ENCODE data around the gene COG2. TPM values are rescaled to one million over a fixed set of nuclear protein-coding genes. Genes with fewer than 3 reads are reported as not detected.

COG2 gene
- total RNA-seq, 1 experiment from 2014 or later: 21.5 TPM

DNA sequence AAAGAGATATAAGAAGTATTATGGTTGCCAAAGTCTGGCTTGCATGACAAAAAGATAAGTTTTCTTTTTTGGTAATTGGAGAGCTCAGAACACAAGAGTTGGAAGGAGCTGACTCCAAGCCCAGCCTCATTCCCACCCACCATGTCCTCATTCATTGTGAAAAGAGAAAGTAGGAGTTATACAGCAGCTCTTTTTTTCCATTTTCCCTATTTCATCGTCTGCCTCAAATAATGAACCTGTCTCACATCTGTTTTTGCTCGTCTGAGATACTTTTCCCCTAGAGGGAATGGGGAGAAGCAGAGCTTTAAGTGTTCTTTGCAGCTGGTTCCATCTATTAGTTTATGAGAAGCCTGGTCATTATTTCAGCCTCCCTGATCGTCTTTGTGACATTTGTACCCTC is 36.9 kb downstream of the COG2 start:
- intact Hi-C loops (cut with micrococcal nuclease; ENCODE audit: unreplicated experiment): no loop called here
- BruUV-seq (replicated peaks): no TSS peak
- H3K9me2 ChIP-seq (ENCODE audit: insufficient read depth): no peaks in the 10 kb centered on the region
- no peak for TF ChIP-seq EZH2 (IDR thresholded peaks at IDR 0.05; ENCODE audit: low read depth)
- TF ChIP-seq, protein P1, sequence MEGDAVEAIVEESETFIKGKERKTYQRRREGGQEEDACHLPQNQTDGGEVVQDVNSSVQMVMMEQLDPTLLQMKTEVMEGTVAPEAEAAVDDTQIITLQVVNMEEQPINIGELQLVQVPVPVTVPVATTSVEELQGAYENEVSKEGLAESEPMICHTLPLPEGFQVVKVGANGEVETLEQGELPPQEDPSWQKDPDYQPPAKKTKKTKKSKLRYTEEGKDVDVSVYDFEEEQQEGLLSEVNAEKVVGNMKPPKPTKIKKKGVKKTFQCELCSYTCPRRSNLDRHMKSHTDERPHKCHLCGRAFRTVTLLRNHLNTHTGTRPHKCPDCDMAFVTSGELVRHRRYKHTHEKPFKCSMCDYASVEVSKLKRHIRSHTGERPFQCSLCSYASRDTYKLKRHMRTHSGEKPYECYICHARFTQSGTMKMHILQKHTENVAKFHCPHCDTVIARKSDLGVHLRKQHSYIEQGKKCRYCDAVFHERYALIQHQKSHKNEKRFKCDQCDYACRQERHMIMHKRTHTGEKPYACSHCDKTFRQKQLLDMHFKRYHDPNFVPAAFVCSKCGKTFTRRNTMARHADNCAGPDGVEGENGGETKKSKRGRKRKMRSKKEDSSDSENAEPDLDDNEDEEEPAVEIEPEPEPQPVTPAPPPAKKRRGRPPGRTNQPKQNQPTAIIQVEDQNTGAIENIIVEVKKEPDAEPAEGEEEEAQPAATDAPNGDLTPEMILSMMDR (conservative IDR thresholded peaks at IDR 0.05): no peak
- no peak overlapping the region for H2AFZ ChIP-seq
- H3K4me2 ChIP-seq: no peak overlapping the region
- no peaks in the 10 kb centered on the region for H4K20me1 ChIP-seq (ENCODE audit: insufficient read depth)
- H3K9me3 ChIP-seq (ENCODE audit: insufficient read depth, low read depth): no peaks in the 10 kb centered on the region
- H3K79me2 ChIP-seq (ENCODE audit: low read depth): no peaks in the 10 kb centered on the region
- no peak overlapping the region for H3K4me3 ChIP-seq
- peaks cover 24% of the 10 kb centered on the region for H3F3A ChIP-seq (ENCODE audit: insufficient read depth, low read depth)
- peaks cover 33% of the 10 kb centered on the region for H3K4me1 ChIP-seq (replicated peaks; ENCODE audit: insufficient read depth)
- no peaks in the 10 kb centered on the region for H3K27me3 ChIP-seq (ENCODE audit: insufficient read depth, low read depth)
- ChIA-PET CTCF (interaction anchor here (0.6 kb wide), 2 partner anchors 13 to 34 kb away, joined by 3 read pairs; partner anchors contain the start of gene AGT), POLR2A (ENCODE audit: unreplicated experiment) (no interaction called here)
- no peak overlapping the region for H3K27ac ChIP-seq
- no peak for DNase-seq
- peaks cover 12% of the 10 kb centered on the region for H3K36me3 ChIP-seq (ENCODE audit: low read depth)

DNA sequence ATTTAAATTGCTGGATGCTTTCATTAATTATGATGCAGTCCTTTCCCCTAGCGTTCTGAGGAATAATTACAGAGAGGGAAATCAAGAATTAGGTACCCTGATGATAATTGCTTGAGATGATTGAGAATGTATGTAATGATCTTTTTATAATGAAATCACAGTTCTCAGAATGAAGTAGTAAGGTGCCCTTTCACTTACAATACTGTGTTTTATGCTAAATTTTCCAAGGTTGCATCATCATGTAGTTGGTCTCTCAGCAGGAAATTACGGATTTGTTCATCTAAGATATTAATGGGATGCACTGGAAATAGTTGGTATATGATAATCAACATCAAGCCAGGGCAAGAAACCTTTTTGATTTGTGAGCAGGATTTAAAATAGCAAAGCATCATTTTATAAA is 37.5 kb downstream of the COG2 start:
- Histone ChIP-seq H3K4me3 (no peak overlapping the region), H3K9me3 (ENCODE audit: insufficient read depth, low read depth) (no peaks in the 10 kb centered on the region), H3K79me2 (ENCODE audit: low read depth) (no peaks in the 10 kb centered on the region), H3K36me3 (ENCODE audit: low read depth) (peaks cover 13% of the 10 kb centered on the region), H2AFZ (no peak overlapping the region), H3K9me2 (ENCODE audit: insufficient read depth) (no peaks in the 10 kb centered on the region), H3F3A (ENCODE audit: insufficient read depth, low read depth) (peaks cover 29% of the 10 kb centered on the region), H4K20me1 (ENCODE audit: insufficient read depth) (peaks cover 4% of the 10 kb centered on the region; the same call in 1 of the 2 replicates), H3K27ac (no peak overlapping the region), H3K4me1 (replicated peaks; ENCODE audit: insufficient read depth) (peaks cover 40% of the 10 kb centered on the region), H3K4me2 (no peak overlapping the region), H3K27me3 (ENCODE audit: insufficient read depth, low read depth) (no peaks in the 10 kb centered on the region)
- BruUV-seq (replicated peaks): no TSS peak
- DNase-seq: no peak
- ChIA-PET POLR2A (ENCODE audit: unreplicated experiment) (no interaction called here), CTCF (no interaction called here)
- TF ChIP-seq EZH2 (IDR thresholded peaks at IDR 0.05; ENCODE audit: low read depth): no peak
- TF ChIP-seq, protein P1 (conservative IDR thresholded peaks at IDR 0.05): no peak
- intact Hi-C loops (cut with micrococcal nuclease; ENCODE audit: unreplicated experiment): loop anchor here (2.0 to 5.0 kb wide), 3 partner anchors 87 to 299 kb away; partner anchors contain the start of genes ARV1 and TTC13

DNA sequence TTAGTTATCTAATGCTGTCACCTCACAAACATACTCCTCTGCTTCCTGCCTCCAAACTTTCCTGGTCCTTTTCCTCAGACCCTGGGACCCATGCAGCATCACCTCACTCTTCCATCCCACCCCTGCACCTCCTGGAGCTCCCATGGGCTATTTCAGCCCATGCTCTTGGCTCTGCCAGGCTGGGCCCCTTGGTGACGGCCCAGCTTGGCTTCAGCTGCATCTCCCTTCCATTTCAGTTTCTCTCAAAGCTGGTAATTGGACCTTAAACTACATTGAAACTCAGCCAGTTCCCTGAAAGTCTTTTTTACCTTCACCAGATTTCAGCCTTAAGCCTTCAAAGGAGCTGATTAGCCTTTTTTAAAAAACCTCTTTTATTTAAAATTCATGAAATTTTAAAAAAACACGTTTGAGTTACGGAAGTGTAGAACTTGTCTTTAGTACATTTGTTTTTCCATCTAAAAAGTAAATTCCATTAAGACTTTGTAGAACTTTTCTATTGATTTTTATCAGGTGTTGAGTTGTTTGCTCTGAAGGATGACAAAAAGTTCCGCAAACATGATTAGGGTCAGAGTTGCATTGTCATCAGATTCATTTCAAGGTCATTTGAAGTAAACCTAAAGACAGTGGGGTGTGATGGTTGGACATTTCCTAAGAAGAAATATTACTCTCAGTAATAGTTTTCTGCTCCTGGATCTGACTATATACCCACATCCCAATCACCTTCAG is 38.2 kb downstream of the COG2 start:
- BruUV-seq (replicated peaks): no TSS peak
- Histone ChIP-seq H3K4me2 (no peak overlapping the region), H3K9me3 (ENCODE audit: insufficient read depth, low read depth) (no peaks in the 10 kb centered on the region), H3F3A (ENCODE audit: insufficient read depth, low read depth) (peaks cover 34% of the 10 kb centered on the region), H3K4me3 (no peak overlapping the region), H3K27me3 (ENCODE audit: insufficient read depth, low read depth) (no peaks in the 10 kb centered on the region), H3K79me2 (ENCODE audit: low read depth) (no peaks in the 10 kb centered on the region), H2AFZ (no peak overlapping the region), H3K9me2 (ENCODE audit: insufficient read depth) (no peaks in the 10 kb centered on the region), H3K36me3 (ENCODE audit: low read depth) (peaks cover 19% of the 10 kb centered on the region), H3K4me1 (replicated peaks; ENCODE audit: insufficient read depth) (peaks cover 42% of the 10 kb centered on the region), H4K20me1 (ENCODE audit: insufficient read depth) (peaks cover 4% of the 10 kb centered on the region; the same call in 1 of the 2 replicates), H3K27ac (no peak overlapping the region)
- TF ChIP-seq, protein P1 (conservative IDR thresholded peaks at IDR 0.05): no peak
- TF ChIP-seq EZH2 (IDR thresholded peaks at IDR 0.05; ENCODE audit: low read depth): no peak
- POLR2A ChIA-PET (ENCODE audit: unreplicated experiment): no interaction called here
- CTCF ChIA-PET: no interaction called here
- intact Hi-C loops (cut with micrococcal nuclease; ENCODE audit: unreplicated experiment): loop anchor here (2.0 to 5.0 kb wide), 3 partner anchors 87 to 298 kb away; partner anchors contain the start of genes ARV1 and TTC13
- no peak for DNase-seq

Measured in PC-9 (cell line).